HUES48 (cell line): ENCODE results near the gene XYLT1.
"Not testable (repeated sequence)": the region's sequence is repeated elsewhere in the genome, so short reads cannot be mapped to it uniquely, and the experiment has no call there.

ENCODE experiments used
- H3K27ac ChIP-seq: one replicate; pipeline ENCODE4 v1.7.0; 2013; ENCODE audit warnings: low read depth, low read length, inconsistent platforms
- H3K27me3 ChIP-seq: 2 replicates; pipeline ENCODE4 v1.6.1; 2013; ENCODE audit warnings: mild to moderate bottlenecking, low read length; ENCODE audit not compliant: control insufficient read depth, insufficient read depth
- H3K36me3 ChIP-seq: 2 replicates; pipeline ENCODE4 v1.6.1; 2013; ENCODE audit warnings: low read length; ENCODE audit not compliant: control insufficient read depth, insufficient read depth
- H3K4me1 ChIP-seq: 2 replicates; pipeline ENCODE4 v1.6.1; 2013; ENCODE audit warnings: mild to moderate bottlenecking, low read length; ENCODE audit not compliant: control insufficient read depth, insufficient read depth
- H3K4me3 ChIP-seq: 2 replicates; pipeline ENCODE4 v1.5.1; 2013; ENCODE audit warnings: mild to moderate bottlenecking, low read depth, low read length
- H3K9ac ChIP-seq: 2 replicates; pipeline ENCODE4 v1.6.1; 2013; ENCODE audit warnings: mild to moderate bottlenecking, low read depth, low read length, moderate library complexity
- H3K9me3 ChIP-seq: 2 replicates; pipeline ENCODE4 v1.6.1; 2013; ENCODE audit warnings: low read length; ENCODE audit not compliant: control insufficient read depth, insufficient read depth

XYLT1 gene

DNA sequence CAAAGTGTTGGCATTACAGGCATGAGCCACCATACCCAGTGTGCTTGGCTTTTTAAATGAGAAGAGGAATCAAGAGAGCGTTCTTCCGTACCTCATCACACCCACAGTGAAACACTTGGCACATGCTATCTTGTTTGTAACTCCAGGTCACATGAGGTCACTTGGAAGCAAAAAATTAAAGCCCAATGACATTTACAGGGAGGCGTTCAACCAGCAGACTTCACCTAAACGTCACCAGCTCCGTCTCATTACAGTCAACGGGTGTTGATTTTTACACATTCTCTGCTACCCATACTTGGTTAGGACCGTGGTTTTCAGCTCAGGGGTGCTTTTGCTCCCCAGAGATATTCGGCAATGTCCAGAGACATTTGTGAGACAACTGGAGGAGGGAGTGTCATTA, 127.0 kb downstream of the XYLT1 start:
- no peak overlapping the region for H3K27ac ChIP-seq
- no peaks in the 10 kb centered on the region for H3K27me3 ChIP-seq
- no peaks in the 10 kb centered on the region for H3K4me1 ChIP-seq

DNA sequence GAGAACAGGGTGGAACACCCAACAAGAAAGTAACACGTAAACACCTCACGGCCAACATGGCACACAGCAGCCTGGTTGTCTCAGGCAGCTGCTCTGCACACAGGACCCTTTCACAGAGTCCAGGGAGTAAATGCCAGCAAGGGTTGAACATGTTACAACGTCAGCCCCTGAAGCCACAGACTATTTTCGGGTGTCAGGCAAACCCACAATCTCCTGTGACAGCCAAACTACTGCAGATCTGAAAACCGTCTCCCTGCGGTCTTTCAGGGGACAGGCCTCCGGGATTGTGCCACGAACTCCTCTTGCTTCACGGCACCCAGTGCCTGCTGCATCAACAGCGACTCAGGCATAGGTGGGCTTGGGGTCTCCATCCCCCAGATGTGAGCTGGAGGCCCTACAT, 127.7 kb downstream of the XYLT1 start:
- H3K27me3 ChIP-seq: no peaks in the 10 kb centered on the region
- no peaks in the 10 kb centered on the region for H3K9me3 ChIP-seq
- H3K36me3 ChIP-seq: no peaks in the 10 kb centered on the region
- H3K27ac ChIP-seq: no peak overlapping the region
- H3K4me3 ChIP-seq: no peak overlapping the region
- H3K4me1 ChIP-seq: no peaks in the 10 kb centered on the region
- H3K9ac ChIP-seq: no peak overlapping the region

More for the DNA sequence above, 127.0 kb downstream of the XYLT1 start:
- Histone ChIP-seq H3K9me3 (no peaks in the 10 kb centered on the region), H3K36me3 (no peaks in the 10 kb centered on the region), H3K9ac (no peak overlapping the region), H3K4me3 (no peak overlapping the region)

- no peak overlapping the region for H3K9ac ChIP-seq
These were observed 128.7 kb downstream of the XYLT1 start for GRCh38 chr16:17342031-17342430.

GRCh38 chr16:17340804-17341203, 130.0 kb downstream of the XYLT1 start:
- Histone ChIP-seq H3K27ac (no peak overlapping the region), H3K4me1 (no peaks in the 10 kb centered on the region), H3K4me3 (no peak overlapping the region), H3K9ac (no peak overlapping the region), H3K36me3 (no peaks in the 10 kb centered on the region), H3K9me3 (no peaks in the 10 kb centered on the region), H3K27me3 (no peaks in the 10 kb centered on the region)

More at GRCh38 chr16:17342031-17342430, 128.7 kb downstream of the XYLT1 start:
- no peaks in the 10 kb centered on the region for H3K27me3 ChIP-seq
- no peak overlapping the region for H3K4me3 ChIP-seq
- no peaks in the 10 kb centered on the region for H3K4me1 ChIP-seq
- no peak overlapping the region for H3K27ac ChIP-seq
- no peaks in the 10 kb centered on the region for H3K36me3 ChIP-seq
- H3K9me3 ChIP-seq: no peaks in the 10 kb centered on the region

DNA sequence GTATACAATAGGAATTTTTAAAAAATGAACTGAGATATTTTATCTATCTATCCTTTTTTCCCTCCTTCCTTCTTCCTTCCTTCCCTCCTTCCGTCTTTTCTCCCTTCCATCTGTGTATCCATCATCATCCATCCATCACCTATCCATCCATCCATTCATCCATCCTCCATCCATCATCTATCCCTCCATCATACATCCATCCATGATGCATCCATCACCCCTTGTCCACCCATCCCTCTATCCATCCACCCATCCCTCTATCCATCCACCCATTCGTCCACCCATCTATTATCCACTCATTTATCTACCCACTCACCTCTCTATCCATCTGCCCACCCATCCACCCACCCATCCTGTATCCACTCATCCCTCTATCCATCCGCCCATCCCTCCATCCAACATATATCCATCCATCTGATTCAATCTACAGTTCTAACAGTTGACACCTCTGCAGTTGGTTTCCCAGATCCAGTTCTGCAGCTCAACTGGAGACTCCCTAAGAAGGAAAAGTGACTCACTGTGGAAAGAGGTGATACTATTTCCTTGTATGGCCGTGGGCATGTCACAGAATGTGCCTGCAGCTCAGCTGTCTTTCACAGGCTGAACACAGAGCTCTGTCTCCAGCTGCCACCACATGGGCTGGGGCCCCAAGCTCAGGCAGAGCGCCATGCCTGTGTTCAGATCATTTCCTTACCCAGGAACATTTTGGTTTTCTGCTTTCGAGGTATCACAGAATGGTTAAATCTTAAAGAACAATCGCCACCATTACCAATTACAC, 130.8 kb downstream of the XYLT1 start:
- H3K9ac ChIP-seq: no peak overlapping the region
- H3K36me3 ChIP-seq: no peaks in the 10 kb centered on the region
- H3K27ac ChIP-seq: no peak overlapping the region
- no peaks in the 10 kb centered on the region for H3K4me1 ChIP-seq
- H3K4me3 ChIP-seq: no peak overlapping the region
- H3K27me3 ChIP-seq: no peaks in the 10 kb centered on the region
- H3K9me3 ChIP-seq: no peaks in the 10 kb centered on the region

DNA sequence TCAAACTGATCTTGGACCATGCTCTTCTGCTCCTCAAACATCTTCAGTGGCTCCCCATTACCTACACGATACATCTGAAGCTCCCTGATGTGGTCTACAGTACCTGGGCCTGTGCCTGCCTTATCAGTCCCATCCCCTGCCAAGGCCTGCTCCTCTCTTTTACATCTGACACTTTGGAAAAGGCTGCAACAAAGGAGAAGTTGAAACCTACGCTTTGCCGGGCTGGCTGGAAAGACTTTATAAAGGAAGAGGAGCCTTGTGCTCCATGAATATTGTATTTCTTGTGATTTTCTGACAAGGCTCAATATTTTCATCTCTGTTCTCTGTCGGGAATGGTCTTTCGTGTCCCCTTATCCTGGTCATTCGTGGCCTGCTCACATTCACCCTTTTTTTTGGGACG, 132.5 kb downstream of the XYLT1 start:
- no peaks in the 10 kb centered on the region for H3K4me1 ChIP-seq
- H3K27me3 ChIP-seq: no peaks in the 10 kb centered on the region
- no peak overlapping the region for H3K27ac ChIP-seq

DNA sequence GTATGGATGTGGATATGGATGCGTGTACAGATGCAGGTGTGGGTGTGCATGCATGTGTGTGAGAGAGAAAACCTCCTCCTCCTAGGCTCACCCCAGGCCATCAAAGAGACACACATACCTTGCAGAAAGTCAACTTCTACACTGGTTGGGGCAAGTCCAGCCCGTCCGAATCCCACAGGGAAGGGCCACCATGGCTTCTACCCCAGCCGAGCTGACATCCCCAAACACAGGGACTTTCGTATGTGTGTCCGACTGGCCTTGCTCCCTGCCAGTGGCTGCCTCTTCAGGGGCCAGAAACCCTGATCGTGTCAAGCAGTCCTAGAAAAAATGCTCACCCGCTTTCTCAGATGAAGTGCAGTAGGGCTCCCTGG, 134.2 kb downstream of the XYLT1 start:
- H3K9me3 ChIP-seq: no peaks in the 10 kb centered on the region
- H3K36me3 ChIP-seq: no peaks in the 10 kb centered on the region
- no peaks in the 10 kb centered on the region for H3K4me1 ChIP-seq
- no peaks in the 10 kb centered on the region for H3K27me3 ChIP-seq
- H3K4me3 ChIP-seq: no peak overlapping the region
- no peak overlapping the region for H3K27ac ChIP-seq
- H3K9ac ChIP-seq: no peak overlapping the region

More for the DNA sequence above, 132.5 kb downstream of the XYLT1 start:
- Histone ChIP-seq H3K9ac (no peak overlapping the region), H3K36me3 (no peaks in the 10 kb centered on the region), H3K9me3 (no peaks in the 10 kb centered on the region), H3K4me3 (no peak overlapping the region)

GRCh38 chr16:17335826-17336529, 134.8 kb downstream of the XYLT1 start:
- no peaks in the 10 kb centered on the region for H3K9me3 ChIP-seq
- no peaks in the 10 kb centered on the region for H3K36me3 ChIP-seq
- no peak overlapping the region for H3K27ac ChIP-seq
- no peak overlapping the region for H3K4me3 ChIP-seq
- H3K9ac ChIP-seq: no peak overlapping the region
- H3K4me1 ChIP-seq: no peaks in the 10 kb centered on the region
- H3K27me3 ChIP-seq: no peaks in the 10 kb centered on the region

- not testable (repeated sequence) for H3K27me3 ChIP-seq, H3K27ac ChIP-seq, H3K4me1 ChIP-seq, H3K9me3 ChIP-seq, H3K4me3 ChIP-seq, H3K9ac ChIP-seq, H3K36me3 ChIP-seq
These were observed 135.4 kb downstream of the XYLT1 start for GRCh38 chr16:17335406-17335805.

GRCh38 chr16:17334096-17334495, 136.7 kb downstream of the XYLT1 start:
- H3K36me3 ChIP-seq: no peaks in the 10 kb centered on the region
- H3K9ac ChIP-seq: no peak overlapping the region
- no peak overlapping the region for H3K4me3 ChIP-seq
- no peak overlapping the region for H3K27ac ChIP-seq
- no peaks in the 10 kb centered on the region for H3K4me1 ChIP-seq
- H3K9me3 ChIP-seq: no peaks in the 10 kb centered on the region
- no peaks in the 10 kb centered on the region for H3K27me3 ChIP-seq

DNA sequence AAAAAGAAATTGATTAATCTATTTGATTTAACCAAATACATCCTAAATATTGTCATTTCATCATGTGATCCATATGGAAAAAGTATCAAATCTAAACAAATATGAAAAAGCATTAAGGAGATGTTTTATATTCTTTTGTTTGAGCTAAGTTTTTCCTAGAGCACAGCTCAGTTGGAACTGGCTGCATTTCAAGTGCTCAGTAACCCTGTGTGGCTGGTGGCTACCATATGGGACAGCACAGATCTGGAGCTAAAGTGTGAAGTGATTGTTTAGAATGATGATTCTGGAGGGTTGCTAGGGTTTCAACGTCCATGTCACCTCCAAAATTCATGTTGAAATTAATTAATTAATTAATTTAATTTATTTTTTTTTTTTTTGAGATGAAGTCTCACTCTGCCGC, 137.5 kb downstream of the XYLT1 start:
- H3K9me3 ChIP-seq: no peaks in the 10 kb centered on the region
- H3K27me3 ChIP-seq: no peaks in the 10 kb centered on the region
- H3K36me3 ChIP-seq: no peaks in the 10 kb centered on the region
- H3K4me1 ChIP-seq: no peaks in the 10 kb centered on the region
- H3K9ac ChIP-seq: no peak overlapping the region
- H3K27ac ChIP-seq: no peak overlapping the region
- no peak overlapping the region for H3K4me3 ChIP-seq
